Astrocyte (in vitro differentiated cells and primary cell): ENCODE data around the gene SLC8A2.

Source experiments
- EZH2 ChIP-seq: IDR thresholded peaks from 2 replicates; pipeline ENCODE4 v1.6.1; 2012; ENCODE audit warnings: mild to moderate bottlenecking, low read length, inconsistent platforms; ENCODE audit not compliant: insufficient read depth
- TF ChIP-seq, protein P1 (sequence below): IDR thresholded peaks from 2 replicates; pipeline ENCODE4 v1.5.1; 2011; ENCODE audit warnings: low read depth, mild to moderate bottlenecking, inconsistent platforms, low read length, moderate library complexity; ENCODE audit not compliant: insufficient read depth

DNA sequence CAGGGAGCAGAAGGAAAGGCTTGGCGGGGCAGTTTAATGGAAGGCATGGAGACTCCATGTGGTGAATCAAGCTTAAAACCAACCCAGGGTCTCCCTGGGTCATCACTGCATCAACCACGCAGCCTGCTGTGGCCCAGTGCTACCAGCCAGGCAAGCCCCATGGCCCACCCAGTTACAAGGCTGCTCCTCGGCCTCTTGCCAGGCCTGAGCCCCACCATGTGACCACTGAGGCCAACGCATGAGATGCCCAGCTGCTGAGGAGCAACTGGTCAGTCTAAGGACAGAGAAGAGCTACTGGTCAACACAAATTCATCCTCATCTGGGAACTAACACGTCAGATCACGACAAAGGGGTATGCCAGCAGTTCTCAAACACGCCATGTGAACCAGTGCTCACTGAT, 27.7 kb upstream of the SLC8A2 start:
- TF ChIP-seq, protein P1, sequence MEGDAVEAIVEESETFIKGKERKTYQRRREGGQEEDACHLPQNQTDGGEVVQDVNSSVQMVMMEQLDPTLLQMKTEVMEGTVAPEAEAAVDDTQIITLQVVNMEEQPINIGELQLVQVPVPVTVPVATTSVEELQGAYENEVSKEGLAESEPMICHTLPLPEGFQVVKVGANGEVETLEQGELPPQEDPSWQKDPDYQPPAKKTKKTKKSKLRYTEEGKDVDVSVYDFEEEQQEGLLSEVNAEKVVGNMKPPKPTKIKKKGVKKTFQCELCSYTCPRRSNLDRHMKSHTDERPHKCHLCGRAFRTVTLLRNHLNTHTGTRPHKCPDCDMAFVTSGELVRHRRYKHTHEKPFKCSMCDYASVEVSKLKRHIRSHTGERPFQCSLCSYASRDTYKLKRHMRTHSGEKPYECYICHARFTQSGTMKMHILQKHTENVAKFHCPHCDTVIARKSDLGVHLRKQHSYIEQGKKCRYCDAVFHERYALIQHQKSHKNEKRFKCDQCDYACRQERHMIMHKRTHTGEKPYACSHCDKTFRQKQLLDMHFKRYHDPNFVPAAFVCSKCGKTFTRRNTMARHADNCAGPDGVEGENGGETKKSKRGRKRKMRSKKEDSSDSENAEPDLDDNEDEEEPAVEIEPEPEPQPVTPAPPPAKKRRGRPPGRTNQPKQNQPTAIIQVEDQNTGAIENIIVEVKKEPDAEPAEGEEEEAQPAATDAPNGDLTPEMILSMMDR: no peak
- no peak for TF ChIP-seq EZH2
